ENCODE results near the gene OAF. TPM values are rescaled to one million over a fixed set of nuclear protein-coding genes. Genes with fewer than 3 reads are reported as not detected.

OAF gene
- total RNA-seq, 1 donor, result 58.6 TPM

GRCh38 chr11:120231963-120232362 lies 21.1 kb downstream of the OAF start:
- no peak overlapping the region for H3K4me3 ChIP-seq (ENCODE audit: low read depth, low read length)
- no peak for DNase-seq (ENCODE audit: low read depth)
- no peak for TF ChIP-seq CTCF (IDR thresholded peaks at IDR 0.05; ENCODE audit: insufficient read depth, low read length)

- no peak for DNase-seq (ENCODE audit: low read depth)
- no peak for TF ChIP-seq CTCF (IDR thresholded peaks at IDR 0.05; ENCODE audit: insufficient read depth, low read length)
- H3K4me3 ChIP-seq (ENCODE audit: low read depth, low read length), result no peak overlapping the region
These were observed 22.5 kb downstream of the OAF start for GRCh38 chr11:120233207-120233803.

GRCh38 chr11:120235024-120235628 lies 24.3 kb downstream of the OAF start:
- H3K4me3 ChIP-seq (ENCODE audit: low read depth, low read length), result no peak overlapping the region
- DNase-seq (ENCODE audit: low read depth), result peak; percentile 56
- peak; percentile 81 for TF ChIP-seq CTCF (IDR thresholded peaks at IDR 0.05; ENCODE audit: insufficient read depth, low read length)

GRCh38 chr11:120236169-120237107 lies 25.6 kb downstream of the OAF start:
- TF ChIP-seq CTCF (IDR thresholded peaks at IDR 0.05; ENCODE audit: insufficient read depth, low read length), result no peak
- no peak overlapping the region for H3K4me3 ChIP-seq (ENCODE audit: low read depth, low read length)
- peak; percentile 11 for DNase-seq (ENCODE audit: low read depth)

GRCh38 chr11:120238968-120239620 lies 28.3 kb downstream of the OAF start:
- no peak for DNase-seq (ENCODE audit: low read depth)

More at GRCh38 chr11:120238968-120239620, 28.3 kb downstream of the OAF start:
- no peak overlapping the region for H3K4me3 ChIP-seq (ENCODE audit: low read depth, low read length)
- TF ChIP-seq CTCF (IDR thresholded peaks at IDR 0.05; ENCODE audit: insufficient read depth, low read length), result no peak

Data from fibroblast of the aortic adventitia (primary cell).